Kidney (tissue), 14 donors: ENCODE results near the gene MED9. TPM values are rescaled to one million over a fixed set of nuclear protein-coding genes. Genes with fewer than 3 reads are reported as not detected.

Experiments used
- DNase-seq, 5 donors: peaks; one replicate each; pipeline ENCODE4 v3.0.0-alpha.2; 2013 to 2020
- FAIRE-seq: peaks from 2 replicates; lab custom pipeline; 2012; peaks lifted over from hg19 to GRCh38; lab: Jason Lieb, UNC
- H3K27ac ChIP-seq, 2 donors: one replicate each; pipeline ENCODE4 v1.7.0; 2013; ENCODE audit warnings: low read depth in 2 of 2, low read length in 2 of 2, inconsistent platforms in 1 of 2
- H3K27me3 ChIP-seq: one replicate; pipeline ENCODE4 v1.7.1; 2013; ENCODE audit warnings: low read length, inconsistent platforms; ENCODE audit not compliant: control insufficient read depth, insufficient read depth
- H3K36me3 ChIP-seq, 3 donors: one replicate each; pipeline versions ENCODE4 v1.7.0 to v1.7.1; 2013; ENCODE audit warnings: low read length in 3 of 3, control low read depth in 1 of 3, inconsistent platforms in 1 of 3; ENCODE audit not compliant: insufficient read depth in 3 of 3, control insufficient read depth in 2 of 3
- H3K4me1 ChIP-seq, 3 donors: one replicate each; pipeline versions ENCODE4 v1.7.0 to v1.7.1; 2013; ENCODE audit warnings: low read length in 3 of 3, inconsistent platforms in 1 of 3, low read depth in 1 of 3; ENCODE audit not compliant: control insufficient read depth in 2 of 3, insufficient read depth in 2 of 3
- H3K4me3 ChIP-seq, 3 donors: one replicate each; pipeline versions ENCODE4 v1.7.0 to v1.8.1; 2013; ENCODE audit warnings: low read length in 3 of 3, control low read depth in 1 of 3, inconsistent platforms in 1 of 3
- H3K9ac ChIP-seq, 3 donors: one replicate each; pipeline versions ENCODE4 v1.7.0 to v1.7.1; 2013; ENCODE audit warnings: low read length in 3 of 3, control low read depth in 1 of 3, inconsistent platforms in 1 of 3
- H3K9me3 ChIP-seq, 3 donors: one replicate each; pipeline versions ENCODE4 v1.7.0 to v1.7.1; 2013; ENCODE audit warnings: low read length in 3 of 3, control low read depth in 1 of 3, inconsistent platforms in 1 of 3; ENCODE audit not compliant: control insufficient read depth in 2 of 3, insufficient read depth in 1 of 3
- intact Hi-C: fragments of 100-400 bp; cut with DNase I; formaldehyde crosslinking; loops from one replicate; pipeline ENCODE4 v1.11.1; 2022
- polyA plus RNA-seq: library from polyadenylated mRNA; stranded (reverse); fragments of 350-450 nt; fragmentation: Illumina TruSeq; extraction: RNeasy Lipid Tissue Mini Kit (QIAGEN cat#74804); gene quantifications from one replicate; pipeline ENCODE4 v1.2.3, GENCODE V29; 2014; ENCODE audit warnings: low read depth, low replicate concordance; ENCODE audit not compliant: insufficient read depth
- total RNA-seq: library from RNA; stranded (reverse); fragmentation: NEBNext Ultra II Directional; extraction: Animal tissue kit (Norgen Biotek cat#: 25700); gene quantifications from one replicate; pipeline ENCODE4 v1.2.1, GENCODE V29; 2021
- TF ChIP-seq, protein P1 (sequence below): IDR thresholded peaks from 3 replicates; pipeline ENCODE4 v1.5.1; 2012; ENCODE audit warnings: mild to moderate bottlenecking, moderate library complexity, borderline replicate concordance; ENCODE audit not compliant: insufficient read depth; ENCODE audit errors: extremely low read depth
- donor health status: control.
- donor health status: control.
- donor health status: control.
- donor health status: control.
- donor health status: control.
- donor health status: DM: yes; HTN: yes; CAD: no.
- donor health status: Normal renal cell carcinoma (clear cell type).

The MED9 gene
- total and polyA plus RNA-seq, 2 donors from 2014 or later: 20.8 to 24.5 TPM

DNA sequence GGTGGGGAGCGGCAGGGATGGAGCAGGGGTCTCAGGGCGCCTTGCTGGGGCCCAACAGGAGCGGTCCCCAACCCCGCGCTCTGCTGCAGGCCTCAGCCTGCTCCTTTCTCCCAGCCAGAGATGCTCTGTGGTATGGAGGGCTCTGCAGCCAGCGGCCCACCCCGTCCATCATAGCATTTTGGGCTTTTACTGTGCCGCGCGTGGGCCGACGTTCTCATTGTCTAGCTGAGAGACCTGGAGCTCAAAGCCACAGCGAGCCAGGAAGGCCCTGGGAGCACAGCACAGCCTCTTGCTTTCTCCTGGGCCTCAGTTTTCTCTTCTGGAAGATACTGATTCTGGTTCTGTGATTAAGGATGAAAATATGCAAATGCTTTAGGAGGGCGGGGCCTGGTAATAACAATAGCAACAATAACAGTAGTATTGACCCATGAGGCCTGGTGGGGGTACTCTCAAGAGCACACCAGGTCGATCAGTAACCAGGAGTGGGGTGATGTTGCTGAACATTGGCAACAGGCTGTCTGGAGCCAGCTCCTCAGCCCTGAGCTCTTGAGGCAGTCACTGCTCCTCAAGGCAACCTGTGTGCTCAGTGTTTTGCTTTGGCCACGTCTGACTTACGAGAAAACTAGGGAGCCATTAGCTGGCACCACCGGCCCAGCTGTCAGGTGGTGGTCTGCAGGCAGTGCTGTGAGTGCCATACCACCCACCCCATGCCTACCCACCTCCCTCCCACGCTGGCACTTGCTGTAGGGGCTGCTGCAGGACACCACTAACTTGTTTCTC, 20.5 kb downstream of the MED9 start:
- Histone ChIP-seq H3K4me1 (peaks cover 0 to 9% (median 0%) of the 10 kb centered on the region in 3 donors), H3K27ac (peak overlapping the region in 1 of 2 donors; percentile 87), H3K27me3 (no peaks in the 10 kb centered on the region), H3K4me3 (no peak overlapping the region), H3K9me3 (no peaks in the 10 kb centered on the region), H3K36me3 (peaks cover 0 to 3% (median 0%) of the 10 kb centered on the region in 3 donors), H3K9ac (no peak overlapping the region)
- FAIRE-seq (no peak), DNase-seq (peak in 2 of 5 donors; percentile 43 to 57)
- intact Hi-C loops: no loop called here
- TF ChIP-seq, protein P1, sequence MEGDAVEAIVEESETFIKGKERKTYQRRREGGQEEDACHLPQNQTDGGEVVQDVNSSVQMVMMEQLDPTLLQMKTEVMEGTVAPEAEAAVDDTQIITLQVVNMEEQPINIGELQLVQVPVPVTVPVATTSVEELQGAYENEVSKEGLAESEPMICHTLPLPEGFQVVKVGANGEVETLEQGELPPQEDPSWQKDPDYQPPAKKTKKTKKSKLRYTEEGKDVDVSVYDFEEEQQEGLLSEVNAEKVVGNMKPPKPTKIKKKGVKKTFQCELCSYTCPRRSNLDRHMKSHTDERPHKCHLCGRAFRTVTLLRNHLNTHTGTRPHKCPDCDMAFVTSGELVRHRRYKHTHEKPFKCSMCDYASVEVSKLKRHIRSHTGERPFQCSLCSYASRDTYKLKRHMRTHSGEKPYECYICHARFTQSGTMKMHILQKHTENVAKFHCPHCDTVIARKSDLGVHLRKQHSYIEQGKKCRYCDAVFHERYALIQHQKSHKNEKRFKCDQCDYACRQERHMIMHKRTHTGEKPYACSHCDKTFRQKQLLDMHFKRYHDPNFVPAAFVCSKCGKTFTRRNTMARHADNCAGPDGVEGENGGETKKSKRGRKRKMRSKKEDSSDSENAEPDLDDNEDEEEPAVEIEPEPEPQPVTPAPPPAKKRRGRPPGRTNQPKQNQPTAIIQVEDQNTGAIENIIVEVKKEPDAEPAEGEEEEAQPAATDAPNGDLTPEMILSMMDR: no peak

GRCh38 chr17:17497845-17498520, 21.2 kb downstream of the MED9 start:
- TF ChIP-seq, protein P1: no peak
- peak in 2 of 5 donors; percentile 39 to 64 for DNase-seq
- intact Hi-C loops: no loop called here

DNA sequence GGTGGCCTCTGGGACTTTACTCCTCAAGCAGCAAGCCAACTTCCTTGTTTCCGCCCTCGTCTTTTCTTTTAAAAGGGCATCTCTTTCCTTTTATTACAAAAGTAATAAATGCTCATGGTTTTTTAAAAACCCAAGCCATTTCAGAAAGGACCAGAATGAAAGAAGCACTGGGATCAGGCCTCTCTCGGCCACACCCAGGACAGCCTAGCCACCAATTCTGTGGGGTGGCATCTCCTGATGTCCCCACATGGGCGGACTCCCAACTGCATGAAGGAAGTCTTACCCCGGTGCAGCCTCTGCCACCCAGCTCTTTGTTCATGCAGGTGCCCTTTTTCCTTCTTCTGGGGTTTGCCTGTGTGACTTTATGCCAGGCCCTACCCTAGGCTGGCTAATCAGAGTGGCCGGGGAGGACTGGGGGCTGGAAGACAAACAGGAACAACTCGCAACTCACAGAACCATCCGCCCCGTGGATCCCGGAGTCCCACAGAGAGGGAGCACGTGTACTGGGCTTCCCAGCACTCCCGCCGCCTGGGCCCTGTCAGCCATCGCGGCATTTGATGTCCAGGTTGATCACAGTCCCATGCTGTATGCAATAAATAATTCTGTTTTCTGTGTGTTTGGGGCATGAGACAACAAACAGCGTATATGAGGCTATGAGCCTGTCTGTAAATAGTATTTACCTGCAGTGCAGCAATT, 22.0 kb downstream of the MED9 start:
- no peak overlapping the region for H3K9ac ChIP-seq
- FAIRE-seq (no peak), DNase-seq (peak in 2 of 5 donors; percentile 30 to 65)
- no peak overlapping the region for H3K4me3 ChIP-seq
- peaks cover 0 to 9% (median 0%) of the 10 kb centered on the region in 3 donors for H3K4me1 ChIP-seq
- H3K9me3 ChIP-seq: no peaks in the 10 kb centered on the region
- TF ChIP-seq, protein P1: no peak
- intact Hi-C loops: no loop called here
- H3K27me3 ChIP-seq: no peaks in the 10 kb centered on the region
- no peaks in the 10 kb centered on the region for H3K36me3 ChIP-seq
- H3K27ac ChIP-seq: no peak overlapping the region

More at GRCh38 chr17:17497845-17498520, 21.2 kb downstream of the MED9 start:
- Histone ChIP-seq H3K27me3 (no peaks in the 10 kb centered on the region), H3K27ac (no peak overlapping the region), H3K9ac (no peak overlapping the region), H3K4me3 (no peak overlapping the region), H3K9me3 (no peaks in the 10 kb centered on the region), H3K4me1 (peaks cover 0 to 9% (median 0%) of the 10 kb centered on the region in 3 donors), H3K36me3 (no peaks in the 10 kb centered on the region)
- FAIRE-seq: no peak
